Hematopoietic multipotent progenitor cell treated with erythropoietin and hydrocortisone succinate and interleukin-3 and kit ligand, for 15 days (in vitro differentiated cells): ENCODE data around the gene TPRG1L.
"Not testable (repeated sequence)": the region's sequence is repeated elsewhere in the genome, so short reads cannot be mapped to it uniquely, and the experiment has no call there.

Experiments
- DNase-seq: peaks from one replicate; pipeline ENCODE4 v3.0.0-alpha.2; 2015; ENCODE audit warnings: low spot score

TPRG1L gene

DNA sequence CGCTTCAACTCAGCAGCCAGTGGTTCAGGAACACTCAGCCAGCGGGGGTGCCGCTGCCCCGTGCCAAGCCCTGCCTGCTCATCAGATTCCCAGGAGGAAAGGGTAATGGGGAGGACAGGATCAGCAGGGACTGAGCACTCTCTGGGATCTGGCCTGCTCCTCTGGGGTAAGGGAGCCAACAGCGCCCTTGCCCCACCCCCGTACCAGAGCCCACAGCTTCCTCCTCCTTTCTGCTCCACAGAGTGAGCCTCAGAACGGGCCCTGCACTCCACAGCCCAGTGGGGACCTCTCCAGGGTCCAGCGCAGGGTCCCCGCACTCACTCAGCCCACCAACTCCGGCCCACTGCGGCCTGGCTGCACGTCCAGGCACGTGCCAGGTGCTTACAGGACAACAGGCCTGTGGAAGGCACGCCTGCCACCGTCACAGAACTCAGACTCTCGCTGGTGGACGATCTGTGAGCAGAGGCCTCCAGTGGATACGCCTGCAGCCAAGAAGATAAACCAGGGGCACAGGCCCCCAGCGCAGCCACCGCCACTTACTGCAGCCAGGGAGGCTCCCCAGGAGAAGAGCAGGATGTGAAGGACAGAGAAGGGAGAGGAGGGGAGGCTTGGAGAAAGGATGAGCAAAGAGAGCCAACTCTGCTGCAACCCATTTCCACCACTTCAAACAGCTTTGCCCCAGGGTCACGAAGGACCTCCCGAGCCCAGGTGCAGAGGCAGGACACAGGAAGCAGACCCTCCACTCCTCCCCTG lies 15.6 kb upstream of the TPRG1L start:
- no peak for DNase-seq

DNA sequence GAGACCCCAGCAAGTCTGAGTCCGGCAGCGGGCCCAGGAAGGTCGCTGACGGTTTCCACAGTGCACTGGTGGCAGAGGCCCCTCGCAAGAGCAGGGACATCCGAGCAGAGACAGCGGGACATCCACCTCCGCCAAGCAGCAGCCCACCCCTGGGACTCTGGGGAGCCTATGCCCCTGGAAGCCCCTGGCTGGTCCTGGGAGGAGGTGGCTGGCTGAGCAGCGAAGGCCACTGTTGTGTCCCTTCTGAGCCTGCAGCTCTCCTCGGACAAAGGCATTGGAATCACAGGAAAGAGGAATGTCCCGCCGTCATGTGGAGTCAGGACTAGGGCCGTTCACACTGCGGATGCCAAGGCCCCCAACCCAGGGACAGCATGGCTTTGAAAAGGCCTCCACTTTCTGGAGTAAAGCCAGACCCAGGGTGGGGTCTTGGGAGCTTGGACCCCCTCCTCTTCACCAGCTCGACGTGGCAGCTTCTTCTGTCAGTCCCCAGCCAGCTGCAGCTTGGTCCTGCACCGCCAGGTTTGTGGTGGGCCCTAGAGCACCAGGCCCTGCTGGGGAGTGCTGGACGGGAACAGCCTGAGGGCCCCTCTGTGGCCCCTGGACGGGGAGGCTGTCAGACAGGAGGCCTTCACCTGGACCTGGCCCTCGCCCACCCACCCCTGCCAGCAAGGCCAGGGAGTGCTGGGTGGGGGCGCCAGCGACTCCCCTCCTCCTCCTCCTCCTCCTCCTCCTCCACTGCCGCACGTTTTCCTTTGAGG lies 14.9 kb upstream of the TPRG1L start:
- no peak for DNase-seq

GRCh38 chr1:3610527-3611169 lies 14.2 kb upstream of the TPRG1L start:
- no peak for DNase-seq

DNA sequence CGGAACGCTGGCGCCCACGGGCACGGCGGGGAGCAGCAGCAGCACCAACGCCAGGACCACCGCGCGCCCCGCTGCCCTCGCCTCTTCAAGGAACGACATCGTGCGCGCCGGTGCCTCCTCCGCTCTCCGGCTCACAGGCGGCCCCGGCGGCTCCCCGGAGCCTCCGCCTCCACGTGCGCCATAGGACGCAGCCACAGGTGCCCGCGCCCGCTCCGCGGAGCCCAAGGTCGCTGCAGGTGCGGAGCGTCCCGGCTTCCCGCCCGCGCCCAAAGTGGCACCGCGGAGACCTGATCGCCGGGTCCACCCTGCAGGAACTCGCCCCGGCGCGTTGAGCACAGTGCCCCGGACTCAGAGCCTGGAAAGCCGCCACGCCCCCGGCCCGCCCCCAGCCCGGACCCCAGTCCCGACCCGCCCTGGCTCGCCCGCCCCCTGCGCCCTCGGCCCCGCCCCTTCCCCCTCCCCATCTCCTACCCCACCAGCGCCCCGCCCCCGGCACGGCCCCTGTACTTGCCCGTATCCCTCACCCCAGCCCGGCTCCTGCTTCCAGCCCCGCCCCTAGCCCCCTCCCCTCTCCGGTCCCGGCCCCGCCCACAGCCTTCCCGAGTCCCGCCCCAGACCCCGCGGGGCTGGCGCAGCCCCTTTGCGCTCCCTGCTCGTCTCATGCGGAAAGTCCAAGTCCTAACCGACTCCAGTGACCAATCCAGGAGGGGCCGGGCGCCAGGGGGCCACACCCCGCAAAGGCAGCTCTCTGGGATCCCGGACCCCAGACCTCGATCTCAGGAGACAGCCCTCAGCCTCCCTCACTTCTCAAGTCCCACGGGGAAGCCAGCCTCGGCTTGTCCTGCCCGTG lies 13.4 kb upstream of the TPRG1L start, which contains the start of gene MEGF6:
Gene MEGF6 (minus strand): TSS at position 339 of the 850 bp plus-strand sequence. CDS start 240 bp downstream, at position 99.
- DNase-seq = no peak

DNA sequence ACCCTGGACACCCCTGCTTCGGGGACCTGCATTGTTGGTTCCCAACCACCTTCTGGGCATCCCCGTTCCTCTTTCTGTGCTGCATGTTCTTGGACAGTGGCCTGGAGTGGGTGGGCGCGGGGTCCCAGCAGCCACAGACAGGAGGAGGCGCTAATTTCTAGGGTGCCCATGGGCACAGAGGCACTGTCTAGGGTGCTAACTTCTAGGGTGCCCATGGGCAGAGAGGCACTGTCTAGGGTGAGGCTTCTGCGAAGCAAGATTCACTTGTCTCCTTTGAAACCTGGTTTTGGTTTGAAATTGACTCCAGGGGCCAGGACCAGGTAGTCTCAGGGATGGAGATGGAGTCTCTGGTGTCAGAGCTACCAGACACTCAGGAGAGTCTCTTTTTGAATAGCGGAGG lies 12.7 kb upstream of the TPRG1L start:
- DNase-seq = no peak

GRCh38 chr1:3614755-3615742 lies 9.8 kb upstream of the TPRG1L start:
- no peak for DNase-seq

- DNase-seq = no peak
These were observed 8.0 kb upstream of the TPRG1L start for GRCh38 chr1:3616861-3617260.

GRCh38 chr1:3617806-3618345 lies 6.9 kb upstream of the TPRG1L start:
- DNase-seq = no peak

DNA sequence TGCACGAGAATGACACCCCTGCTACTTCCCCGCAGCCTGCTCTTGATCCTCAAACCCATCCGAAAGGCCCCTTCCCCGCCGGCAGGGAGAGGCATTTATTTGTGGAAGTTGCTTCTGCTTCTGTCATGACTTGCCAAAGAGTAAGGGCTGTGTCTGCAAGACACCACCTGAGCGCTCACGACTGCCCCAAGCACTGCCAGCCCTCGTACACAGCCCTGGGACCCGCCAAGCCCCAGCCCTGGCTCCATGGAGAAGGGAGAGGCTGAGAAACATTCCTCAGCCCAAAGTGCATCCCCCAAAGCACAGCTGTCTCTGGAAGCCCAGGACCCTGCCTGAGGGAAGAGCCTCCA lies 6.3 kb upstream of the TPRG1L start:
- no peak for DNase-seq

- DNase-seq = peak; percentile 80
These were observed 5.7 kb upstream of the TPRG1L start for GRCh38 chr1:3618881-3619671.

GRCh38 chr1:3620708-3621107 lies 4.1 kb upstream of the TPRG1L start:
- no peak for DNase-seq

DNA sequence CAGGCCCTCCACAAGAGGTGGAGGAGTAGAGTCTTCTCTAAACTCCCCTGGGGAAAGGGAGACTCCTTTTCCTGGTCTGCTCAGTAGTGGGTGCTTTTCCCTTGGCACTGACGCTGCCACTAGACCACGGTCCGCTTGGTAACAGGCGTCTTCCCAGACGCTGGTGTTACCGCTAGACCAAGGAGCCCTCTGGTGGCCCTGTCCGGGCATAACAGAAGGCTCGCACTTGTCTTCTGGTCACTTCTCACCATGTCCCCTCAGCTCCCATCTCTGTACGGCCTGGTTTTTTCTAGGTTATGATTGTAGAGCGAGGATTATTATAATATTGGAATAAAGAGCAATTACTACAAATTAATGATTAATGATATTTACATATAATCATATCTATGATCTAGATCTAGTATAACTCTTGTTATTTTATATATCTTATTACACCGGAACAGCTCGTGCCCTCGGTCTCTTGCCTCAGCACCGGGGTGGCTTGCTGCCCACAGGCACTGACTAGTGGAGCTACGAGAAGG lies 3.6 kb upstream of the TPRG1L start:
- peak; percentile 16 for DNase-seq

DNA sequence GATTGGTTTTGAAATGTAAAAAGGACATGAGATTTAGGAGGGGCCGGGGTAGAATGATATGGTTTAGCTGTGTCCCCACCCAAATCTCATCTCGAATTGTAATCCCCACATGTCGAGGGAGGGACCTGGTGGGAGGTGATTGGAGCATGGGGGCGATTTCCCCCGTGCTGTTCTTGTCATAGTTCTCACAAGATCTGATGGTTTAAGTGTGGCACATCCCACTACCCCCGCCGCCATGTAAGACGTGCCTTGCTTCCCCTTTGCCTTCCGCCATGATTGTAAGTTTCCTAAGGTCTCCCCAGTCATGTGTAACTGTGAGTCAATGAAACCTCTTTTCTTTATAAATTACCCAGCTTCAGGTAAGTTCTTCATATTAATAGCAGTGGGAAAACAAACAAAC lies 2.7 kb upstream of the TPRG1L start:
- not testable (repeated sequence) for DNase-seq

DNA sequence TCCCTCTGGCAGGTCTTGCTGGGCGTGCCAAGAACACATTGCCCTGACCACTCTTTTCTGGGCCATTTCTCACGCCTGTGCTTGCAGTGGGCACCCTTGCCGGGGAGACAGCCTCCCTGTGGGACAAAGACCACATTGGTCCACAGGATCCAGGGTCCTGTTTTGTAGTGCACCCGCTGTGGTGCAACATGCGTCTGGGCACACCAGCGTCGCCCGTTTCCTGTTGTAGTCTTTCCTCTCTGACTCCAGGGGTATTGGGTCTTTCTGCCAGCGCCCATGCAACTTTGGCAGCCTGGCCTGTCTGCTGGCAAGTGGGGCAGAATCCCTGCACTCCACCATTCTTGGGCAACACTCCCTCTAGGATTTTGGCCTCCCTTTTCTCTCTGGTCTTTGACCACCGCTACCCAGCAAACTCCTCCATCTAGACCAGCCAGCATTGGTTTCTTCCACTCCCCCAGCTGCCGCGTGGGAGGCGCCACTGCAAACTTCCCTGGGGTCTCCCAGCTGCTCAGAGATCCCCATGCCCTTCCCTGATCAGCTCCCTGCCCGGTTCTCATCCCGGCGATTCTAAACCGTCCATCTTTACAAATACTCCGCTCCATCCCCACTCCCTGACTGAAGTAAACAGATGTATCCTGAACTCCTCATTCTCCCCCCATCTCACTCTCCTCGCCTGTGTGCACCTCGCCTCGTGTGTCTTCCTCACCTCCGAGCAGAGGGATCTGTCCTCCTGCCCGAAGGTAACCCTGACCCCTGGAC lies 1.2 kb upstream of the TPRG1L start:
- DNase-seq = no peak

- DNase-seq = peak; percentile 62
These were observed 514 bp downstream of the TPRG1L start for GRCh38 chr1:3625151-3625907.

DNA sequence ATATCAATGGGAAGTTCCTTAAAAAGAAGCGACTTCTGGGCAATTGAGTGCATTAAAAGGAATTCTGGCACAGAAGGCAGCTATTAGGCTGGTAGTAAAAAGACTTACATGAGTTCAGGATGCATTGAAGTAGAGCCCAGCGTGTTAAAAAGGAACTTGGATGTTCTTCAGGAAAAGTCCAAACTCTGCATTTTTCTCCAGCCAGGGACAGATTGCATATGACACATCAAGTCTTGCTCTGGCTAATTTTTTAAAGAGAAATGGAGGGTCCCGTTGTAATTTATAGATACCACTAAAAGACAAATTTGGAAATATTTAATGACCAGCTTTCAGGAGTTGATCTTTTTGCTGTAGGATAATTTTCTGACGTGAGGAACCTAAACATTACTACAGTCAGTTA lies 1.2 kb downstream of the TPRG1L start:
- no peak for DNase-seq

DNA sequence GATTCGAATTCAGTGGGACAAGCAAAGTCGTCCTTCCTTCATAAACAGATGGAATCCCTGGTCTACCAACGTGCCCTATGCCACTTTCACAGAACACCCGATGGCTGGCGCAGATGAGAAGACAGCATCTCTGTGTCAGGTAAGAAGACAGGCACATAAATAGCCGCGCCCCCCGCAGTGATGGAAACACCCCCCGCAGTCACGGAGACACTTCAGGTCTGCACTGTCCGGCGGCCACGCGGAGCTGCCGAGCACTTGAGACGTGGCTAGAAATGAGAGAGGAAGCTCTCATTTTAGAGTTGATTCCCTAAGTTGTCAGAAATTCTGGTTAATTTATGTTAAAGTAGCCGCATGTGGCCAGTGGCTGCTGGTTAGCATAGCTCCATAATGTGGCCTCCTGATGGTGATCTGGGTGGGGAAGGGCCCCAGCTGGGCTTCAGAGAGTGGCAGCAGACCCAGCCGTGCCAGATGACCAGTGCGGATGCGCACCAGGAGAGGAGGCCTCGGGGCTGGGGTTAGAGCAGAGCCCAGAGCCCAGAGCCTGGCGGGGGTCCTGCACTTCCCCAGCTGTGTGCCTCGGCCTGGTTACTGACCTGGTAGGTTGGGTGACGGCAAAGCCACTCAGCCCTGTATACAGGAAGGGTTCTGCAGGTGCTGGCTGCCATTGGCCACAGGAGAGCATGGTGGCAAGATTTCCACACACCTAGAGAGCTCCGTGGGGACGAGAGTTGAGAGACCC lies 2.9 kb downstream of the TPRG1L start:
- no peak for DNase-seq
